Measurements from ENCODE around the gene SND1.

Gene SND1

GRCh38 chr7:128017862-128018845, 366.2 kb downstream of the SND1 start:
- TF ChIP-seq ZIC2 (tag by site-specific recombination; IDR thresholded peaks at IDR 0.05) (peak; percentile 20), ZEB2 (tag by site-specific recombination; IDR thresholded peaks at IDR 0.05) (no peak)
- Histone ChIP-seq H3K4me1 (ENCODE audit: control insufficient read depth, insufficient read depth, low read length) (no peaks in the 10 kb centered on the region), H3K27ac (ENCODE audit: extremely low read depth, low read depth, low read length) (no peak overlapping the region), H3K9me3 (ENCODE audit: control insufficient read depth, insufficient read depth, low read depth, low read length) (no peaks in the 10 kb centered on the region), H3K36me3 (ENCODE audit: control insufficient read depth in 2 of 2, insufficient read depth in 1 of 2, low read length in 2 of 2) (peaks cover 0 to 5% of the 10 kb centered on the region in 2 experiments; a peak in 1 of 3 replicates), H3K4me3 (ENCODE audit: low read depth, low read length) (no peak overlapping the region)
- CTCF ChIA-PET = interaction anchor here (0.7 to 2.2 kb wide), 5 partner anchors 8 to 1039 kb away, joined by 3 to 6 read pairs (median 3); no protein-coding TSS in a partner anchor
- POLR2A ChIA-PET = no interaction called here

- no peak overlapping the region for H3K4me3 ChIP-seq (ENCODE audit: low read depth, low read length)
- no peak overlapping the region for H3K27ac ChIP-seq (ENCODE audit: extremely low read depth, low read depth, low read length)
- H3K36me3 ChIP-seq (ENCODE audit: control insufficient read depth in 2 of 2, insufficient read depth in 1 of 2, low read length in 2 of 2) = peaks cover 0 to 5% of the 10 kb centered on the region in 2 experiments; a peak in 1 of 3 replicates
- TF ChIP-seq ZNF843 (tag by site-specific recombination; IDR thresholded peaks at IDR 0.05) (no peak), ZNF658 (tag by site-specific recombination; IDR thresholded peaks at IDR 0.05) (no peak), ZNF830 (tag by site-specific recombination; IDR thresholded peaks at IDR 0.05; ENCODE audit: low read depth) (no peak), ZNF558 (tag by site-specific recombination; IDR thresholded peaks at IDR 0.05) (no peak)
- H3K9me3 ChIP-seq (ENCODE audit: control insufficient read depth, insufficient read depth, low read depth, low read length) = no peaks in the 10 kb centered on the region
- POLR2A ChIA-PET = no interaction called here
- H3K4me1 ChIP-seq (ENCODE audit: control insufficient read depth, insufficient read depth, low read length) = no peaks in the 10 kb centered on the region
- CTCF ChIA-PET = interaction anchor here (0.6 to 2.2 kb wide), 7 partner anchors 11 to 311 kb away, joined by 3 to 6 read pairs (median 4); no protein-coding TSS in a partner anchor
These were observed 367.3 kb downstream of the SND1 start for GRCh38 chr7:128019288-128019687.

DNA sequence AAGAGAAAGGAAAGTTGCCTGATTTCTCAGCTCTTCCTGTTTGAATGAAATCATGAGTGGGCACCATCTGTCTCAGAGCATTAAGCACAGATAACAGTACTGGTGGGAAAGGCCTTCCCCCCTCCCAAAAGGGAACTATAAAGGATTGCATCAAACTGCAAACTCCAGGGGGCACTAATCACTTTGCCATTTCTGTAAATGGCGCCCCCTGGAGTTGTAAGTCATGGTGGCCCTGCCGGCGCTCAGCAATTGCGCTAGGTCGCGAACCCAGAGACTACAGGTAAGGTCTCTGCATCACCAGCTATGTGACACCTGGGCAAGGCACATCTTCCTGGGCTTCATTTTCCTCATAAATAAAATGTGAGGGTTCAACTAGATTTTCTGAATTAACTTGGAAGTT, 368.2 kb downstream of the SND1 start:
- TF ChIP-seq, protein P1, sequence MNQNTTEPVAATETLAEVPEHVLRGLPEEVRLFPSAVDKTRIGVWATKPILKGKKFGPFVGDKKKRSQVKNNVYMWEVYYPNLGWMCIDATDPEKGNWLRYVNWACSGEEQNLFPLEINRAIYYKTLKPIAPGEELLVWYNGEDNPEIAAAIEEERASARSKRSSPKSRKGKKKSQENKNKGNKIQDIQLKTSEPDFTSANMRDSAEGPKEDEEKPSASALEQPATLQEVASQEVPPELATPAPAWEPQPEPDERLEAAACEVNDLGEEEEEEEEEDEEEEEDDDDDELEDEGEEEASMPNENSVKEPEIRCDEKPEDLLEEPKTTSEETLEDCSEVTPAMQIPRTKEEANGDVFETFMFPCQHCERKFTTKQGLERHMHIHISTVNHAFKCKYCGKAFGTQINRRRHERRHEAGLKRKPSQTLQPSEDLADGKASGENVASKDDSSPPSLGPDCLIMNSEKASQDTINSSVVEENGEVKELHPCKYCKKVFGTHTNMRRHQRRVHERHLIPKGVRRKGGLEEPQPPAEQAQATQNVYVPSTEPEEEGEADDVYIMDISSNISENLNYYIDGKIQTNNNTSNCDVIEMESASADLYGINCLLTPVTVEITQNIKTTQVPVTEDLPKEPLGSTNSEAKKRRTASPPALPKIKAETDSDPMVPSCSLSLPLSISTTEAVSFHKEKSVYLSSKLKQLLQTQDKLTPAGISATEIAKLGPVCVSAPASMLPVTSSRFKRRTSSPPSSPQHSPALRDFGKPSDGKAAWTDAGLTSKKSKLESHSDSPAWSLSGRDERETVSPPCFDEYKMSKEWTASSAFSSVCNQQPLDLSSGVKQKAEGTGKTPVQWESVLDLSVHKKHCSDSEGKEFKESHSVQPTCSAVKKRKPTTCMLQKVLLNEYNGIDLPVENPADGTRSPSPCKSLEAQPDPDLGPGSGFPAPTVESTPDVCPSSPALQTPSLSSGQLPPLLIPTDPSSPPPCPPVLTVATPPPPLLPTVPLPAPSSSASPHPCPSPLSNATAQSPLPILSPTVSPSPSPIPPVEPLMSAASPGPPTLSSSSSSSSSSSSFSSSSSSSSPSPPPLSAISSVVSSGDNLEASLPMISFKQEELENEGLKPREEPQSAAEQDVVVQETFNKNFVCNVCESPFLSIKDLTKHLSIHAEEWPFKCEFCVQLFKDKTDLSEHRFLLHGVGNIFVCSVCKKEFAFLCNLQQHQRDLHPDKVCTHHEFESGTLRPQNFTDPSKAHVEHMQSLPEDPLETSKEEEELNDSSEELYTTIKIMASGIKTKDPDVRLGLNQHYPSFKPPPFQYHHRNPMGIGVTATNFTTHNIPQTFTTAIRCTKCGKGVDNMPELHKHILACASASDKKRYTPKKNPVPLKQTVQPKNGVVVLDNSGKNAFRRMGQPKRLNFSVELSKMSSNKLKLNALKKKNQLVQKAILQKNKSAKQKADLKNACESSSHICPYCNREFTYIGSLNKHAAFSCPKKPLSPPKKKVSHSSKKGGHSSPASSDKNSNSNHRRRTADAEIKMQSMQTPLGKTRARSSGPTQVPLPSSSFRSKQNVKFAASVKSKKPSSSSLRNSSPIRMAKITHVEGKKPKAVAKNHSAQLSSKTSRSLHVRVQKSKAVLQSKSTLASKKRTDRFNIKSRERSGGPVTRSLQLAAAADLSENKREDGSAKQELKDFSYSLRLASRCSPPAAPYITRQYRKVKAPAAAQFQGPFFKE (tag by site-specific recombination; IDR thresholded peaks at IDR 0.05; ENCODE audit: borderline replicate concordance) = no peak
- no peak for TF ChIP-seq ZNF692 (tag by site-specific recombination; IDR thresholded peaks at IDR 0.05)
- TF ChIP-seq, protein P2, sequence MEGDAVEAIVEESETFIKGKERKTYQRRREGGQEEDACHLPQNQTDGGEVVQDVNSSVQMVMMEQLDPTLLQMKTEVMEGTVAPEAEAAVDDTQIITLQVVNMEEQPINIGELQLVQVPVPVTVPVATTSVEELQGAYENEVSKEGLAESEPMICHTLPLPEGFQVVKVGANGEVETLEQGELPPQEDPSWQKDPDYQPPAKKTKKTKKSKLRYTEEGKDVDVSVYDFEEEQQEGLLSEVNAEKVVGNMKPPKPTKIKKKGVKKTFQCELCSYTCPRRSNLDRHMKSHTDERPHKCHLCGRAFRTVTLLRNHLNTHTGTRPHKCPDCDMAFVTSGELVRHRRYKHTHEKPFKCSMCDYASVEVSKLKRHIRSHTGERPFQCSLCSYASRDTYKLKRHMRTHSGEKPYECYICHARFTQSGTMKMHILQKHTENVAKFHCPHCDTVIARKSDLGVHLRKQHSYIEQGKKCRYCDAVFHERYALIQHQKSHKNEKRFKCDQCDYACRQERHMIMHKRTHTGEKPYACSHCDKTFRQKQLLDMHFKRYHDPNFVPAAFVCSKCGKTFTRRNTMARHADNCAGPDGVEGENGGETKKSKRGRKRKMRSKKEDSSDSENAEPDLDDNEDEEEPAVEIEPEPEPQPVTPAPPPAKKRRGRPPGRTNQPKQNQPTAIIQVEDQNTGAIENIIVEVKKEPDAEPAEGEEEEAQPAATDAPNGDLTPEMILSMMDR (tag by site-specific recombination; IDR thresholded peaks at IDR 0.05) = peak; percentile 28; the same call in 1 of the 2 replicates
- Histone ChIP-seq H3K9me3 (ENCODE audit: control insufficient read depth, insufficient read depth, low read depth, low read length) (no peaks in the 10 kb centered on the region), H3K4me1 (ENCODE audit: control insufficient read depth, insufficient read depth, low read length) (no peaks in the 10 kb centered on the region), H3K27ac (ENCODE audit: extremely low read depth, low read depth, low read length) (no peak overlapping the region), H3K4me3 (ENCODE audit: low read depth, low read length) (no peak overlapping the region), H3K36me3 (ENCODE audit: control insufficient read depth in 2 of 2, insufficient read depth in 1 of 2, low read length in 2 of 2) (peaks cover 0 to 5% of the 10 kb centered on the region in 2 experiments; a peak in 1 of 3 replicates)
- POLR2A ChIA-PET = no interaction called here
- CTCF ChIA-PET = interaction anchor here (0.6 to 1.4 kb wide), 7 partner anchors 10 to 352 kb away, joined by 3 to 5 read pairs (median 4); no protein-coding TSS in a partner anchor
